ENCODE measurements around the gene MAMDC4. TPM values are rescaled to one million over a fixed set of nuclear protein-coding genes. Genes with fewer than 3 reads are reported as not detected.
"Not testable (repeated sequence)": the region's sequence is repeated elsewhere in the genome, so short reads cannot be mapped to it uniquely, and the experiment has no call there.

The MAMDC4 gene
- total RNA-seq, 8 experiments from 2014 or later: 1.5 to 10.3 (median 4.7) TPM

DNA sequence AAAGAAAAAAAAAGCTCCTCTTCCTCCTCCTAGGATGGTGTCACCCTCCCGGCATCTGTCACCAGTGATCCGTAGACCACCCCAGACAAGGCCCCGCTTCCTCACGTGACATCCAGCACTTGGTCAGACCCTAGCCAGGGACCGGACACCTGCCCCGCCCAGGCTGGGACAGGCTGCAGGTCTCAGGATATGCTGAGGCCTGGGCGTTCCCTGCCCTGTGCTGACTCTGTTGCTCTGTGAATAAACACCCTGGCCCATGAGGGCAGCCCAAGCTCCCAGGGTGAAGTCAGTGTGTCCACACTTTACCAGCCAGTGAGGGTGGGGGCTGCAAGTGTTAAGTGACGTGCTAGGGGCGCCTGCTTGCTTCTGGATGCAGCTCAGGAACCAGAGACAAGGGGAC, 8.4 kb downstream of the MAMDC4 start:
- H3K4me3 ChIP-seq: no peak overlapping the region
- H3K27ac ChIP-seq: no peak overlapping the region
- in situ Hi-C loops (cut with MboI; ENCODE audit: low pct_unique_long_range_greater_than_20kb in 2 of 9, low sequenced_read_pairs in 9 of 9, unreplicated experiment in 9 of 9): no loop called here
- peaks cover 8 to 14% of the 10 kb centered on the region in 2 donors for H3K4me1 ChIP-seq (replicated peaks in 1 of 2)
- 40 to 92% methylated on average over 2 of the region's 9 CpGs; no CpG with 5 or more reads in 8 of the 10 experiments for WGBS, 10 experiments
- peak in 5 of 8 experiments; percentile 7 to 41 (median 14) for ATAC-seq (replicated peaks in 6 of 8)

DNA sequence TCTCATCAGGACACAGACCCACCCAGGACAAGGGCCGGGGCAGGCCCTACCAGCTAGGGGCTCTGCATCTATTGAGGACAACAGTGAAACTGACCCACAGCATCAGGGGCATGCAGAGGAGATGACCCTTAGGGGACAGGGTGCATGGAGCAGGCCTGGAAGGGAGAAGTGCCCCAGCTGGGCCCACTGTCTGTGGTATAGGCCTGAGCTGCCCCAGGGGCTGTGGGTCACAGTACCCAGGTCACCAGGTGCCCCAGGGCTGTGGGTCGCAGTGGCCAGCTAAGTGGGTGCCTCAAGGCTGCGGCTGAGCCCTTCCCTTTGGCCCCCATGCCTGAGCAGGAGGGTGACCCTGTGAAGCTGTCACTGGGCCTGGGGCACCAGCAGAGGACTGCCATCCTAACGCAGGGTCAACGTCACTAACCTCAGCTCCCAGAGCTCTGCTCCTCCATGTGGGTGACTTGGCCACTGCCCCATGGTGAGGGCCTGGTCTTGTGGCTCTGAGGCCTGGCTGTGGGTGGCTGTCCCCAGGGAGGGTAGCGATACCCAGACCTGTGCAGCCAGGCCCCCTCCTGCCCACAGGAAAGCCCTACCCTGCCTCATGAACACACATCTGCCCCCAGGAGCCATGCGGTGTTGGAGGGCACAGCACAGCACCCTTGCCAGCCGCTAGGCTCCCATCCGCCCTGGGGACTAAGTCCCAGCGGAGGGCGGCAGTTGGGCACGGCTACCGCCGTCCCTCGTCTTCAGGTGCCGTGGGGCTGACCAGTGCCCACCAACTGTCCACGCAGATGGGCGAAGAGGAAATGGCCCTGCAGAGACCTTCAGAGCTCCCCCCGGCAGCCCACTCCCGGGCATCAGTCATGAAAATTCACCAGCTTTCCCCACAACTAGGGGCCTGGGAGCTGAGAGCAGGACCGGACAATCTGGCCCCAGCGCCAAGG, 9.1 kb downstream of the MAMDC4 start:
- H3K4me3 ChIP-seq: no peak overlapping the region
- peaks cover 8 to 14% of the 10 kb centered on the region in 2 donors for H3K4me1 ChIP-seq (replicated peaks in 1 of 2)
- H3K27ac ChIP-seq: no peak overlapping the region
- peak in 4 of 8 experiments; percentile 1 to 10 (median 5) for ATAC-seq (replicated peaks in 6 of 8)
- 60 to 100% (median 96%) methylated on average over 1 to 2 of the region's 22 CpGs; no CpG with 5 or more reads in 6 of the 10 experiments for WGBS, 10 experiments
- in situ Hi-C loops (cut with MboI; ENCODE audit: low pct_unique_long_range_greater_than_20kb in 2 of 9, low sequenced_read_pairs in 9 of 9, unreplicated experiment in 9 of 9): no loop called here

DNA sequence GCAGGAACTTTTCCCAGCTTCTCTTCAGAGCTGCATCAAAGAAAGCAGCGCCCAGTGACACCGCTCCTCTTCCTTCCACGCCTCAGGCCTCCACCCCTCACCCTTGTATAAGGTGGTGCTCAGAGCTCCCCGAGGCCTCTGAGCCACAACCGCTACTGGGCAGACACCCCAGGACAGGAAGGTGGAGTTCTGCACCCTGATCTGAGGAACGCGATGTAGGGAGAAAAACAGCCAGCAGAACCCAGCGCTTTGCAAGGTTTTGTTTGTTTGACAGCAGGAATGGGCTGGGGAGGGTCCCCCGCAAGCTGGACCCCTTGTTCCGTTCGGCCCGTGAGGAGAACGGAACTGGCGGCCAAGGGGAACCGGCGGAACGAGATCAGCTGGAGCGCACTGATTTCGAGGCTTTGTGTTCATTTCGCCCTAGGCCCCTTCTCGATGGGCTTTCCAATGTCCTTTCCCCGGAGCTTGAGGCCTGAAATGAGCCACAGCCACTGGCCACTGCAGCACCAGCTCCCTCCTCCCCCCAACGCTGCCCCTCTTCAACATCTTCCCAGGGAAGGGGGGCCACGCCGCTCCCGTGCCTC, 9.8 kb downstream of the MAMDC4 start:
- WGBS, 10 experiments: 85 to 100% (median 96%) methylated on average over 2 to 13 of the region's 26 CpGs; no CpG with 5 or more reads in 2 of the 10 experiments
- Histone ChIP-seq H3K4me3 (no peak overlapping the region), H3K4me1 (replicated peaks in 1 of 2) (peaks cover 10 to 15% of the 10 kb centered on the region in 2 donors), H3K27ac (no peak overlapping the region)
- no peak for ATAC-seq (replicated peaks in 6 of 8)
- in situ Hi-C loops (cut with MboI; ENCODE audit: low pct_unique_long_range_greater_than_20kb in 2 of 9, low sequenced_read_pairs in 9 of 9, unreplicated experiment in 9 of 9): no loop called here

DNA sequence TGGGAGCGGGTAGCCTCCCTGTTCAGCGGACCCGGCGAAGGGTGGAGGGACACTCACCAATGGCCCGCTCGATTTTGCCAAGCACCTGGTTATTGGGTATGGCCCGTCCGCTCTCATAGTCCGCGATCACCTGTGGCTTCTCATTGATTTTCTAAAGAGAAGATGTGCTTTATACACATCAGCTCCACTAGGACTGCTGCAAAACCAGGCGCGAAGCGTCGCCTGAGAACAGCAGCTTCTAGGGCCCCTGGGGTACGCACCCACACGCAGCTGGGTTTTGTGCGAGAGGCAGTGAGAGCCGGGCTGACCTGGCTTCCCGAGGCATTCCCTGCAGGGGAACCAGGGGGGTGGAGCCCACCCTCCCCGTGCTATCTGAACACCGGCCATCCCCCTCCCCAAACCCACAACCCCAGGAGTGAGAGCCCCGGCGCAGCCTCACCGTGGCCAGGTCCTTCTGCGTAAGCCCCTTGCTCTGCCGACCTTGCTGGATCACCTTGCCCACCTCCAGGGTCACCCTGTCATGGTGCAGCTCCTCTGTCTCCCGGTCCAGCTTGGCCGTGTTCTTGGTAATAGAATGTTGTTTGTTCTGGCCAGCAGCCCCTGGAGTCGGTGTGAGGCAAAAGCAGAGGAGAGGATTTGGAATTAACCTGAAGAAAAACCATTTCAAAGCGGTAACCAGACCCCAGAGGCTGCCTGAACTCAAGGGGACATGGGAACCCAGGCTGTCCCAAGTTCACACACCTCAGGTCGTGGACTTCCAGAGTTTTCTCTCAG, 10.9 kb downstream of the MAMDC4 start:
- peaks cover 12 to 19% of the 10 kb centered on the region in 2 donors for H3K4me1 ChIP-seq (replicated peaks in 1 of 2)
- WGBS, 10 experiments: 88 to 90% (median 90%) methylated on average over 2 to 10 of the region's 31 CpGs; no CpG with 5 or more reads in 7 of the 10 experiments
- in situ Hi-C loops (cut with MboI; ENCODE audit: low pct_unique_long_range_greater_than_20kb in 2 of 9, low sequenced_read_pairs in 9 of 9, unreplicated experiment in 9 of 9): no loop called here

DNA sequence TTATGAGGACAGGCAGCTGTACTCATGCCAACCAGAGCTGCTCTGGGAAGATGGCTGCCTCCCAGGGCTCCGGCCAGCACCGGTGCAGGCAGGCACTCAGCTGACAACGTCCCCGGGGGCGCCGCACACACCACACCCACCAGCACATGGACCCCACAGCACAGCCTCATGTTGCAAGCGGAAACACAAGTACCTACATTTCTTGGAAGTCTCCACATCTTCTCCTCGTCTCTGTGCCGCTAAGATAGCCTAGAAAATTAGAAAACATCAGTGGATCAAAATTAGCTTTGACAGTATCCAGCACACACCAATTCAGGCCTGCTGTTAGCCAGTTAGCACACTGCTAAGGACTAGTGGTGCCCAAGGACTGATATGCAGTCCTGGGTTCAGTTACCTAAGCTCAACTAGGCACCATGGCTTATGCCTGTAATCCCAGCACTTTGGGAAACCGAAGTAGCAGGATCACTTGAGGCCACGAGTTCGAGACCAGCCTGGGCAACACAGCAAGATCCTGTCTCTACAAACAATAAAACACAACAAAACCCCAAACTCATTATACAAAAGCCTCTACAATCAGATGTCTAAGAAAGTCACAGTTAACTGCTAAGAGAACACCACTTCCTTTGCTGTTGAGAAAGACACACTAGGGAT, 11.6 kb downstream of the MAMDC4 start:
- in situ Hi-C loops (cut with MboI; ENCODE audit: low pct_unique_long_range_greater_than_20kb in 2 of 9, low sequenced_read_pairs in 9 of 9, unreplicated experiment in 9 of 9): no loop called here
- Histone ChIP-seq H3K27ac (no peak overlapping the region), H3K4me1 (replicated peaks in 1 of 2) (peaks cover 12 to 19% of the 10 kb centered on the region in 2 donors), H3K4me3 (peak overlapping the region in 1 of 5 donors; percentile 11)
- ATAC-seq (replicated peaks in 6 of 8): no peak
- 86 to 100% (median 98%) methylated on average over 1 to 11 of the region's 12 CpGs; no CpG with 5 or more reads in 4 of the 10 experiments for WGBS, 10 experiments

More for the DNA sequence above, 10.9 kb downstream of the MAMDC4 start:
- no peak overlapping the region for H3K27ac ChIP-seq
- H3K4me3 ChIP-seq: no peak overlapping the region
- no peak for ATAC-seq (replicated peaks in 6 of 8)

DNA sequence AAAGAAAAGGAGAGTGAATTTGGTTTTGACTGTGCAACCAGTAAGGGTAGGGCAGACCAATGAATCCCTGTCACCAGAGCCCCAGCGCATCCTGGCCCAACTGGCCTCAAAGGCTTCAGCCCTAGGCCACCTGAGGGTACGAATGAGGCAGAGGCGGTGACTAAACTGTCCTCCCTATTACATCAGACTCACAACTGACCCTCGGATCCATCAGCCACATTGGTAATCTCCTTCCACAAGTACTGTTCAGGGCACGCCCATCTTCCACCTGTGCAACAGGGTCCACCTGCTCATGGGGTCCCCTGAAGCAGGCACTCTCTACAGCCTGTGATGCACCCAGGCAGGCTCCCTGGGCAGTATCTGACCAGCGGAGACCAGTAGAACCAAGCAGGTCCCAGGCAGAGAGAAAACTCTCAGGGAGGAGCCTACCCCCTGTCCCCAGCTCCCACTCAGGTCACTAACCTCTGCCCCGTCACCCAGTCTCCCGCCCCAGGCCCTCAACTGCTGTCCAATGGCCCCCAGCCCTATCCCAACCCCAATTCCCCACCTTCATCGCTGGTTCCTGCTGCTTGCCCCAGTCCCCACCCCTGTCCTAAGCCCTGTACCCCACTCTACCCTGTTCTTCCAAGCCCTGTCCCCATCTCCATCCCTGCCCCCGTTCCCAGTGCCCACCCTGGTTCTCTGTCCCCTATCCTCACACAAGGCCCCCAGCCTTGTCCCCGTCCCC, 13.1 kb downstream of the MAMDC4 start:
- 50 to 100% (median 89%) methylated on average over 1 to 5 of the region's 11 CpGs; no CpG with 5 or more reads in 4 of the 10 experiments for WGBS, 10 experiments
- Histone ChIP-seq H3K27ac (peak overlapping the region; percentile 6 to 98), H3K4me3 (peak overlapping the region; percentile 82 to 100 (median 100)), H3K4me1 (replicated peaks in 1 of 2) (peaks cover 12 to 19% of the 10 kb centered on the region in 2 donors)
- in situ Hi-C loops (cut with MboI; ENCODE audit: low pct_unique_long_range_greater_than_20kb in 2 of 9, low sequenced_read_pairs in 9 of 9, unreplicated experiment in 9 of 9): no loop called here
- ATAC-seq (replicated peaks in 6 of 8): no peak

DNA sequence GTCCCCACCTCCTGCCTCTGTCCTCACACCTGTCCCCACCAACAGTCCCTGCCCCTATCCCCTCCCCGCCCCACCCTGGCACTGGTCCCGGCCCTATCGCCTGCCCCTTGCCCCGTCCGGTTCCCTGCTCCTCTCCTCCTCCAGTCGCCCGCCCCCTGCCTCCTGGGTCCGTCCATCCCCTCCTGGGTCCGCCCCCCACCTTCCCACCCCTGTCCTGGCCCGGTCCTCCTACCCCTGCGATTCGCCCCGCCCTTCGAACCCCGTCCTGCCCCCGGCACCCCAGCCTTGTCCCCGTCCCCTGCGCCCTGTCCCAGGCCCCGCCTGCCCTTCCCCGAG, 13.6 kb downstream of the MAMDC4 start:
- WGBS, 10 experiments: no CpG with 5 or more reads among the region's 20 CpGs
- Histone ChIP-seq H3K27ac (peak overlapping the region; percentile 89 to 98), H3K4me3 (peak overlapping the region; percentile 82 to 100 (median 100)), H3K4me1 (replicated peaks in 1 of 2) (peaks cover 12 to 19% of the 10 kb centered on the region in 2 donors)
- in situ Hi-C loops (cut with MboI; ENCODE audit: low pct_unique_long_range_greater_than_20kb in 2 of 9, low sequenced_read_pairs in 9 of 9, unreplicated experiment in 9 of 9): no loop called here
- peak in 7 of 8 experiments; percentile 11 to 28 (median 18) for ATAC-seq (replicated peaks in 6 of 8)

DNA sequence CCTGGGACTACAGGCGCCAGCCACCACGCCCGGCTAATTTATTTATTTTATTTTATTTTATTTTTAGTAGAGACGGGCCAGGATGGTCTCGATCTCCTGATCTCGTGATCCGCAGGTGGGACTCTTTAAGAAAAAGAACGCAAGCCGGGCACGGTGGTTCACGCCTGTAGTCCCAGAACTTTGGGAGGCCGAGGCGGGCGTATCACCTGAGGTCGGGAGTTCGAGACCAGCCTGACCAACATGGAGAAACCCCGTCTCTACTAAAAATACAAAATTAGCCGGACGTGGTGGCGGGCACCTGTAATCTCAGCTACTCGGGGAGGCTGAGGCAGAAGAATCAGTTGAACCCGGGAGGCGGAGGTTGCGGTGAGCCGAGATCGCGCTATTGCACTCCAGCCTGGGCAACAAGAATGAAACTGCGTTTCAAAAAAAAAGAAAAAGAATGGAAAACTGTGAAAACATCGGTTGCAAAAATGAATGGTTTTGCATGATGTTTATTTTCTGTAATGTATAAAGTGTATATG, 14.8 kb downstream of the MAMDC4 start:
- Histone ChIP-seq H3K27ac (peak overlapping the region; percentile 90 to 98), H3K4me1 (replicated peaks in 1 of 2) (peaks cover 12 to 19% of the 10 kb centered on the region in 2 donors), H3K4me3 (peak overlapping the region; percentile 82 to 100 (median 100))
- ATAC-seq (replicated peaks in 6 of 8); in situ Hi-C loops (cut with MboI; ENCODE audit: low pct_unique_long_range_greater_than_20kb in 2 of 9, low sequenced_read_pairs in 9 of 9, unreplicated experiment in 9 of 9): not testable (repeated sequence)
- WGBS, 10 experiments: 83 to 100% (median 96%) methylated on average over 4 to 17 of the region's 29 CpGs; no CpG with 5 or more reads in 1 of the 10 experiments

DNA sequence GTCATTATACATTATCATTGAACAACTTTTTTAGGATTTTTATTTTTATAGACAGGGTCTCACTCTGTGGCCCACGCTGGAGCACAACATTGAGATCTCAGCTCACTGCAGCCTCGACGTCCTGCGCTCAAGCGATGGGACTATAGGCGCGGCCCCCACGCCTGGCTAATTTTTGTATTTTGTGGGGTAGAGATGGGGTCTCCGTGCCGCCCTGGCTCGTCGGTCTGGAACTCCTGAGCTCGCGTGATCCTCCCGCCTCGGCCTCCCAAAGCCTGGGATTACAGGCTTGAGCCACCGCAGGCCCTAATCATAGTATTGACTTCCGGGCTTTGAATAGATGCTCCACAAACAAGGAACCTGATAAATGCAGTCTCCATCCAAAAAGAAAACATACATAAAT, 15.3 kb downstream of the MAMDC4 start:
- 96 to 100% (median 98%) methylated on average over 1 to 16 of the region's 18 CpGs; no CpG with 5 or more reads in 2 of the 10 experiments for WGBS, 10 experiments
- Histone ChIP-seq H3K27ac (no peak overlapping the region), H3K4me3 (peak overlapping the region in 1 of 5 donors; percentile 100), H3K4me1 (replicated peaks in 1 of 2) (peaks cover 12 to 19% of the 10 kb centered on the region in 2 donors)
- in situ Hi-C loops (cut with MboI; ENCODE audit: low pct_unique_long_range_greater_than_20kb in 2 of 9, low sequenced_read_pairs in 9 of 9, unreplicated experiment in 9 of 9): no loop called here
- ATAC-seq (replicated peaks in 6 of 8): no peak

DNA sequence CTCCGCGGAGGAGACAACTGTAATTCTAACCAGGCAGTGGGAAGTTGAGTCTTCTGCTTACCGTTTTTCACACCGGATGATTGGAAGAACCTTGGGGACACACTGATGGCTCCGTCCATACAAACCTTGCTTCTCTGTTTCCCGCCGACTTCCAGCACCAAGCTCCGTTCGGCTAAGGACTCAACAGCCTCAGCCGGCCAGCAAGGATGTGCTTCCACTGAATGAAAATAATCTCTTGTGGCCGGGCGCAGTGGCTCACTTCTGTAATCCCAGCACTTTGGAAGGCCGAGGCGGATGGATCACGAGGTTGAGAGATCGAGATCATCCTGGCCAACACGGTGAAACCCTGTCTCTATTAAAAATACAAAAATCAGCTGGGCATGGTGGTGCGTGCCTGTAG, 15.8 kb downstream of the MAMDC4 start:
- H3K4me1 ChIP-seq (replicated peaks in 1 of 2): peaks cover 12 to 19% of the 10 kb centered on the region in 2 donors
- no peak for ATAC-seq (replicated peaks in 6 of 8)
- in situ Hi-C loops (cut with MboI; ENCODE audit: low pct_unique_long_range_greater_than_20kb in 2 of 9, low sequenced_read_pairs in 9 of 9, unreplicated experiment in 9 of 9): no loop called here
- WGBS, 10 experiments: 91 to 100% (median 97%) methylated on average over 4 to 17 of the region's 18 CpGs; no CpG with 5 or more reads in 2 of the 10 experiments
- no peak overlapping the region for H3K27ac ChIP-seq
- H3K4me3 ChIP-seq: no peak overlapping the region

DNA sequence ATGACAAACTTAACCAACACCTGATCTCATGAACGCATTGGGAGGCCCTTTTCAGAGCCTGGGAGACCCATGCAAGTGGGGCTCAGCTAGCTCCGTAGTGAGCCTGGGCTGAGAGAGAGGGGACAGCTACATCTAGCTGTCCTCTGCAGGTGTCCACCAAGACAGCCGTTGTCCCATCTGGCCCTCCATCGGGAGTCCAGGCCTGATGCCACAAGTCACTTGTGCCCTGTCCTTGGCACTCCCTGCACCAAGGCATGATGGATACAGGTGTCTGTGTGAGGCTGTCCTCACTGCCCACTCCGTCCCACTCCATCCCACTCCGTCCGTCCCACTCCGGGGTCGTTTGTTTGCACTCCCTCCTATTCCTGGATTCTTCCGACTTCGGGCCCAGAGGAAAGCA, 16.5 kb downstream of the MAMDC4 start:
- H3K4me1 ChIP-seq (replicated peaks in 1 of 2): peaks cover 12 to 19% of the 10 kb centered on the region in 2 donors
- no peak for ATAC-seq (replicated peaks in 6 of 8)
- no peak overlapping the region for H3K4me3 ChIP-seq
- in situ Hi-C loops (cut with MboI; ENCODE audit: low pct_unique_long_range_greater_than_20kb in 2 of 9, low sequenced_read_pairs in 9 of 9, unreplicated experiment in 9 of 9): no loop called here
- H3K27ac ChIP-seq: no peak overlapping the region
- WGBS, 10 experiments: 80 to 96% (median 89%) methylated on average over 2 to 8 of the region's 11 CpGs; no CpG with 5 or more reads in 4 of the 10 experiments
